Upper lobe of left lung (tissue), 4 donors: Measurements from ENCODE around the gene SLC6A19.

Source experiments
- POLR2A ChIP-seq, 4 donors: fragments of 450-650 bp; IDR thresholded peaks; one replicate each; pipeline ENCODE4 v1.5.1; 2016 to 2017; ENCODE audit warnings: antibody characterized with exemption in 4 of 4, mild to moderate bottlenecking in 2 of 4
- POLR2AphosphoS5 ChIP-seq, 2 donors: sonication (generic); formaldehyde crosslinking; IDR thresholded peaks; one replicate each; pipeline ENCODE4 v1.5.1; 2017; ENCODE audit warnings: antibody characterized with exemption in 2 of 2
- TF ChIP-seq, protein P1 (sequence below), 6 experiments: fragments of 450-650 bp in 4 of 6; fragments of 200-600 bp in 2 of 6; sonication (generic) in 2 of 6; IDR thresholded peaks; one replicate each; pipeline ENCODE4 v1.5.1; 2016 to 2019; ENCODE audit warnings: antibody characterized with exemption in 6 of 6

DNA sequence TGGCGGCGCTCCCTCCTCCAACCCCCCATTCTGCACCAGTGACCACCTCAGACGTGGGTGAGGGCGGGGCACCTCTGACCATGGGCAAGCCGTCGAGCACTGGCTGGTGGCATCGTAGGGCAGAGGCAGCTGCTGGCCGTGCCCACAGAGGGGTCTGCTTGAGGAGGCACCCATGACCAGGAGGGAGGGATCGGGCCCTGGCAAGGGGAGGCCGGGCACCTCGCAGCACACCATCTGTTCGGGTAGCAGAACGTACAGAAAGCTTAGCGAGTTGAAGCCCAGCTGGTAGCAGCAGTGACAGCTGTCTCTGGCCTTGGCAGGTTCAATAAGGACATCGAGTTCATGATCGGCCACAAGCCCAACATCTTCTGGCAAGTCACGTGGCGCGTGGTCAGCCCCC lies 19.4 kb downstream of the SLC6A19 start:
- TF ChIP-seq POLR2A (IDR thresholded peaks at IDR 0.05) = no peak
- TF ChIP-seq, protein P1, sequence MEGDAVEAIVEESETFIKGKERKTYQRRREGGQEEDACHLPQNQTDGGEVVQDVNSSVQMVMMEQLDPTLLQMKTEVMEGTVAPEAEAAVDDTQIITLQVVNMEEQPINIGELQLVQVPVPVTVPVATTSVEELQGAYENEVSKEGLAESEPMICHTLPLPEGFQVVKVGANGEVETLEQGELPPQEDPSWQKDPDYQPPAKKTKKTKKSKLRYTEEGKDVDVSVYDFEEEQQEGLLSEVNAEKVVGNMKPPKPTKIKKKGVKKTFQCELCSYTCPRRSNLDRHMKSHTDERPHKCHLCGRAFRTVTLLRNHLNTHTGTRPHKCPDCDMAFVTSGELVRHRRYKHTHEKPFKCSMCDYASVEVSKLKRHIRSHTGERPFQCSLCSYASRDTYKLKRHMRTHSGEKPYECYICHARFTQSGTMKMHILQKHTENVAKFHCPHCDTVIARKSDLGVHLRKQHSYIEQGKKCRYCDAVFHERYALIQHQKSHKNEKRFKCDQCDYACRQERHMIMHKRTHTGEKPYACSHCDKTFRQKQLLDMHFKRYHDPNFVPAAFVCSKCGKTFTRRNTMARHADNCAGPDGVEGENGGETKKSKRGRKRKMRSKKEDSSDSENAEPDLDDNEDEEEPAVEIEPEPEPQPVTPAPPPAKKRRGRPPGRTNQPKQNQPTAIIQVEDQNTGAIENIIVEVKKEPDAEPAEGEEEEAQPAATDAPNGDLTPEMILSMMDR (IDR thresholded peaks at IDR 0.05) = no peak
- no peak for TF ChIP-seq POLR2AphosphoS5 (IDR thresholded peaks at IDR 0.05)
